SK-N-SH (cell line): ENCODE measurements around the gene LIMA1.

Experiments
- RFX5 ChIP-seq: IDR thresholded peaks from 2 replicates; pipeline ENCODE4 v1.6.1; 2012; ENCODE audit warnings: mild to moderate bottlenecking, improper control_type of control experiment, low read length
- TF ChIP-seq, protein P1 (sequence below): fragments of 200-600 bp; sonication (generic); IDR thresholded peaks from 2 replicates; pipeline ENCODE4 v1.6.1; 2017; ENCODE audit warnings: antibody characterized with exemption, mild to moderate bottlenecking, moderate library complexity

- TF ChIP-seq, protein P1, sequence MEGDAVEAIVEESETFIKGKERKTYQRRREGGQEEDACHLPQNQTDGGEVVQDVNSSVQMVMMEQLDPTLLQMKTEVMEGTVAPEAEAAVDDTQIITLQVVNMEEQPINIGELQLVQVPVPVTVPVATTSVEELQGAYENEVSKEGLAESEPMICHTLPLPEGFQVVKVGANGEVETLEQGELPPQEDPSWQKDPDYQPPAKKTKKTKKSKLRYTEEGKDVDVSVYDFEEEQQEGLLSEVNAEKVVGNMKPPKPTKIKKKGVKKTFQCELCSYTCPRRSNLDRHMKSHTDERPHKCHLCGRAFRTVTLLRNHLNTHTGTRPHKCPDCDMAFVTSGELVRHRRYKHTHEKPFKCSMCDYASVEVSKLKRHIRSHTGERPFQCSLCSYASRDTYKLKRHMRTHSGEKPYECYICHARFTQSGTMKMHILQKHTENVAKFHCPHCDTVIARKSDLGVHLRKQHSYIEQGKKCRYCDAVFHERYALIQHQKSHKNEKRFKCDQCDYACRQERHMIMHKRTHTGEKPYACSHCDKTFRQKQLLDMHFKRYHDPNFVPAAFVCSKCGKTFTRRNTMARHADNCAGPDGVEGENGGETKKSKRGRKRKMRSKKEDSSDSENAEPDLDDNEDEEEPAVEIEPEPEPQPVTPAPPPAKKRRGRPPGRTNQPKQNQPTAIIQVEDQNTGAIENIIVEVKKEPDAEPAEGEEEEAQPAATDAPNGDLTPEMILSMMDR, result no peak
- no peak for TF ChIP-seq RFX5
Observed at GRCh38 chr12:50282721-50283228, 545 bp downstream of the LIMA1 start.
